Neuronal stem cell (in vitro differentiated cells): ENCODE data around the gene IFT74.
A peak's percentile ranks its signal among the peaks of the same experiment; 100 is the strongest.

ENCODE experiments used
- DNase-seq: peaks from one replicate; pipeline ENCODE4 v3.0.0-alpha.2; 2013; ENCODE audit warnings: low spot score
- H2AFZ ChIP-seq: one replicate; pipeline ENCODE4 v1.6.1; 2013; ENCODE audit warnings: mild to moderate bottlenecking, low read length, inconsistent platforms
- H2AK5ac ChIP-seq: 2 replicates; pipeline ENCODE4 v1.6.1; 2013; ENCODE audit warnings: low read depth, mild to moderate bottlenecking, inconsistent platforms, low read length, moderate library complexity, mixed read lengths
- H2BK120ac ChIP-seq: 2 replicates; pipeline ENCODE4 v1.6.1; 2013; ENCODE audit warnings: low read depth, mild to moderate bottlenecking, inconsistent platforms, low read length, moderate library complexity, mixed read lengths
- H2BK12ac ChIP-seq: one replicate; pipeline ENCODE4 v1.6.1; 2013; ENCODE audit warnings: low read length, inconsistent platforms
- H2BK15ac ChIP-seq: 2 replicates; pipeline ENCODE4 v1.6.1; 2013; ENCODE audit warnings: mild to moderate bottlenecking, low read length, inconsistent platforms, mixed read lengths
- H2BK5ac ChIP-seq: one replicate; pipeline ENCODE4 v1.6.1; 2013; ENCODE audit warnings: inconsistent platforms, mild to moderate bottlenecking, low read length, moderate library complexity
- H3K14ac ChIP-seq: one replicate; pipeline ENCODE4 v1.6.1; 2013; ENCODE audit warnings: low read length, inconsistent platforms
- H3K18ac ChIP-seq: 2 replicates; pipeline ENCODE4 v1.6.1; 2013; ENCODE audit warnings: low read length, inconsistent platforms
- H3K23ac ChIP-seq: 2 replicates; pipeline ENCODE4 v1.6.1; 2013; ENCODE audit warnings: low read depth, mild to moderate bottlenecking, mixed read lengths, low read length, inconsistent platforms; ENCODE audit not compliant: poor library complexity
- H3K27ac ChIP-seq: replicated peaks from 3 replicates; pipeline ENCODE4 v1.5.1; 2013; ENCODE audit warnings: low read length, inconsistent platforms
- H3K27me3 ChIP-seq, 3 experiments: 2 replicates each; pipeline ENCODE4 v1.6.1; 2013; ENCODE audit warnings: low read length in 3 of 3, mild to moderate bottlenecking in 2 of 3, inconsistent platforms in 1 of 3, low read depth in 1 of 3, mixed read lengths in 1 of 3, moderate library complexity in 1 of 3; ENCODE audit not compliant: control insufficient read depth in 3 of 3, insufficient read depth in 3 of 3
- H3K36me3 ChIP-seq, 2 donors: replicated peaks in 1 of 2; 2 replicates each; pipeline ENCODE4 v1.6.1; 2013; ENCODE audit warnings: low read length in 2 of 2; ENCODE audit not compliant: control insufficient read depth in 2 of 2, insufficient read depth in 2 of 2
- H3K4ac ChIP-seq: 2 replicates; pipeline ENCODE4 v1.6.1; 2013; ENCODE audit warnings: inconsistent platforms, mild to moderate bottlenecking, low read length, moderate library complexity
- H3K4me1 ChIP-seq, 2 donors: 1 replicate in 1 of 2; 2 replicates in 1 of 2; pipeline ENCODE4 v1.6.1; 2013; ENCODE audit warnings: low read length in 2 of 2, low read depth in 1 of 2; ENCODE audit not compliant: control insufficient read depth in 2 of 2, insufficient read depth in 1 of 2
- H3K4me2 ChIP-seq: one replicate; pipeline ENCODE4 v1.6.1; 2013; ENCODE audit warnings: mild to moderate bottlenecking, low read length, inconsistent platforms; ENCODE audit not compliant: insufficient read depth, poor library complexity, severe bottlenecking
- H3K4me3 ChIP-seq, 2 donors: 2 replicates each; pipeline ENCODE4 v1.5.1; 2013; ENCODE audit warnings: low read length in 2 of 2, mild to moderate bottlenecking in 2 of 2, inconsistent platforms in 1 of 2, moderate library complexity in 1 of 2
- H3K79me1 ChIP-seq: one replicate; pipeline ENCODE4 v1.6.1; 2013; ENCODE audit warnings: low read depth, mild to moderate bottlenecking, inconsistent platforms, low read length, moderate library complexity
- H3K9ac ChIP-seq: one replicate; pipeline ENCODE4 v1.6.1; 2013; ENCODE audit warnings: mild to moderate bottlenecking, low read depth, low read length, inconsistent platforms; ENCODE audit not compliant: poor library complexity
- H3K9me3 ChIP-seq, 2 donors: replicated peaks in 1 of 2; 2 replicates each; pipeline versions ENCODE3 to v1.6.1; 2013; ENCODE audit warnings: low read length in 2 of 2, mild to moderate bottlenecking in 2 of 2, inconsistent platforms in 1 of 2, low read depth in 1 of 2, mixed read lengths in 1 of 2, moderate library complexity in 1 of 2; ENCODE audit not compliant: control insufficient read depth in 2 of 2, insufficient read depth in 1 of 2
- H4K8ac ChIP-seq: one replicate; pipeline ENCODE4 v1.6.1; 2013; ENCODE audit warnings: low read depth, mild to moderate bottlenecking, inconsistent platforms, low read length, moderate library complexity
- H4K91ac ChIP-seq: one replicate; pipeline ENCODE4 v1.6.1; 2013; ENCODE audit warnings: low read length, low read depth, mild to moderate bottlenecking, inconsistent platforms; ENCODE audit not compliant: poor library complexity
- WGBS, 2 donors: extraction: QIAGEN DNeasy Blood & Tissue Kit; methylation state at CpG; one replicate each; pipeline ENCODE4 v1.1.7; 2013; ENCODE audit warnings: missing lambda C conversion rate in 2 of 2, mixed read lengths in 1 of 2; ENCODE audit not compliant: insufficient read length in 2 of 2, insufficient replicate concordance in 1 of 2; ENCODE audit errors: extremely low coverage in 2 of 2; 5-methylcytosine and 5-hydroxymethylcytosine counted together

The IFT74 gene

DNA sequence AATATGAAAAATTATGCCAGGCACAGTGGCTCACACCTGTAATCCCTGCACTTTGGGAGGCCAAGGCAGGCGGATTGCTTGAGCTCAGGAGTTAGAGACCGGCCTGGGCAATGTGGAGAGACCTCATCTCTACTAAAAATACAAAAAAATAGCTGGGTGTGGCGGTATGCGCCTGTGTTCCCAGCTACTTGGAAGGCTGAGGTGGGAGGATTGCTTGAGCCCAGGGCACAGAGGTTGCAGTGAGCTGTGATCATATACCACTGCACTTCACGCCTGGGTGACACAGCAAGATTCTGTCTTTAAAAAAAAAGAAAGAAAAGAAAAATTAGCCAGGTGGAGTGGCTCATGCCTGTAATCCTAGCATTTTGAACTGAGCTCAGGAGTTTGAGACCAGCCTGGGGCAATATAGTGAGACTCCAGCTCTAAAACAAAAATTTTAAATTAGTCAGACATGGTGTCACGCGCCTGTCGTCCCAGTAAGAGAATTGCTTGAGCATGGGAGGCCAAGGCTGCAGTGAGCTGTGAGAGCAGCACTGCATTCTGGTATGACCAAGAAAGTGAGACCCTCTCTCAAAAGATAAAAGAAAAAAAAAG is 27.2 kb upstream of the IFT74 start:
- Histone ChIP-seq H3K18ac (no peak overlapping the region), H3K4me2 (no peak overlapping the region), H2AK5ac (no peak overlapping the region), H4K91ac (no peak overlapping the region), H2AFZ (no peak overlapping the region), H3K14ac (no peak overlapping the region), H2BK15ac (no peak overlapping the region), H3K9me3 (no peaks in the 10 kb centered on the region), H3K23ac (no peak overlapping the region), H3K27me3 (no peaks in the 10 kb centered on the region), H4K8ac (no peak overlapping the region), H2BK5ac (no peak overlapping the region), H3K79me1 (peaks cover 2% of the 10 kb centered on the region), H3K36me3 (peaks cover 7 to 79% of the 10 kb centered on the region in 2 donors), H2BK120ac (no peak overlapping the region), H3K9ac (no peak overlapping the region), H3K4ac (no peak overlapping the region), H3K27ac (no peak overlapping the region), H3K4me1 (no peaks in the 10 kb centered on the region), H3K4me3 (no peak overlapping the region), H2BK12ac (no peak overlapping the region)
- no peak for DNase-seq
- WGBS, 2 donors = no CpG with 5 or more reads among the region's 8 CpGs

GRCh38 chr9:26935847-26936246 is 20.4 kb upstream of the IFT74 start:
- H2BK15ac ChIP-seq = no peak overlapping the region
- no peak overlapping the region for H3K9ac ChIP-seq
- H3K27ac ChIP-seq = no peak overlapping the region
- H3K4me3 ChIP-seq = no peak overlapping the region
- peaks cover 3 to 6% of the 10 kb centered on the region in 2 donors for H3K9me3 ChIP-seq
- H3K4ac ChIP-seq = no peak overlapping the region
- no peak overlapping the region for H3K14ac ChIP-seq
- no peak overlapping the region for H2BK12ac ChIP-seq
- DNase-seq = no peak
- peaks cover 0 to 2% of the 10 kb centered on the region in 2 donors for H3K4me1 ChIP-seq
- no peak overlapping the region for H2AK5ac ChIP-seq
- H2BK120ac ChIP-seq = no peak overlapping the region
- no peak overlapping the region for H4K8ac ChIP-seq
- H3K18ac ChIP-seq = no peak overlapping the region
- no peak overlapping the region for H3K4me2 ChIP-seq
- no peaks in the 10 kb centered on the region for H3K27me3 ChIP-seq
- H3K36me3 ChIP-seq = peaks cover 0 to 30% of the 10 kb centered on the region in 2 donors
- H4K91ac ChIP-seq = no peak overlapping the region
- no peaks in the 10 kb centered on the region for H3K79me1 ChIP-seq
- no peak overlapping the region for H2BK5ac ChIP-seq
- H3K23ac ChIP-seq = no peak overlapping the region
- no peak overlapping the region for H2AFZ ChIP-seq

- no peak overlapping the region for H3K18ac ChIP-seq
- no CpG with 5 or more reads among the region's 3 CpGs for WGBS, 2 donors
- peaks cover 3 to 6% of the 10 kb centered on the region in 2 donors for H3K9me3 ChIP-seq
- H4K91ac ChIP-seq = no peak overlapping the region
- no peak overlapping the region for H2AK5ac ChIP-seq
- no peak overlapping the region for H3K14ac ChIP-seq
- no peak overlapping the region for H2BK120ac ChIP-seq
- H3K27ac ChIP-seq = no peak overlapping the region
- H3K79me1 ChIP-seq = no peaks in the 10 kb centered on the region
- no peak for DNase-seq
- H3K23ac ChIP-seq = no peak overlapping the region
- no peak overlapping the region for H2BK5ac ChIP-seq
- no peak overlapping the region for H2BK12ac ChIP-seq
- H3K9ac ChIP-seq = no peak overlapping the region
- H2BK15ac ChIP-seq = no peak overlapping the region
- peaks cover 0 to 2% of the 10 kb centered on the region in 2 donors for H3K4me1 ChIP-seq
- H3K4me3 ChIP-seq = peak overlapping the region in 1 of 2 donors; percentile 41
- no peak overlapping the region for H3K4ac ChIP-seq
- H3K36me3 ChIP-seq = peaks cover 0 to 14% of the 10 kb centered on the region in 2 donors
- H4K8ac ChIP-seq = no peak overlapping the region
- H3K27me3 ChIP-seq = no peaks in the 10 kb centered on the region
- H2AFZ ChIP-seq = no peak overlapping the region
- no peak overlapping the region for H3K4me2 ChIP-seq
These were observed 18.3 kb upstream of the IFT74 start for GRCh38 chr9:26937816-26938371.

DNA sequence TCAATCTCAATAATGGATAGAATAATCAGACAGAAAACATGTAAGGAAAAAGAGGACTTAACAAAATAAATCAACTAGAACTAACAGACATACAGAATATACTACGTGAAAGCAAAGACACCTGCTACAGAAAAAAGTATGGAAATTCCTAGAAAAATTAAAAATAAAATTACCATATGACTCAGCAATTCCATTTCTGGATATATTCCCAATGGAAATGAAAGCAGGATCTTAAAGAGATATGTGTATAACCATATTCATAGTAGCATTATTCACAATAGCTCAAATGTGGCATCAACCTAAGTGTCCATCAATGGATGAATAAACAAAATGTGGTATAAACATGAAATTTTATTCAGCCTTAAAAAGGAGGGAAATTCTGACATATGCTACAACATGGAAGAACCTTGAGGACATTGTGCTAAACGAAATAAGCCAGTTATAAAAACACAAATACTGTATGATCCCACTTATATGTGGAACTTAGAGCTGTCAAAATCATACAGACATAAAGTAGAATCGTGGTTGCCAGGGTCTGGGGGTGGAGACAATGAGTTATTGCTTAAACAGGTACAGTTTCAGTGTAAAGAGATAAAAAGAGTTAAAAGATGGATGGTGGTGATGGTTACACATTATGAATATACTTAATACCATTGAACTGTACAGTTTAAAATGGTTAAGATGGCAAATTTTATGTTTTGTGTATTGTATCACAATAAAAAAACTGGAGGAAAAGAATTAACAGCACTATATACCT is 16.1 kb upstream of the IFT74 start:
- no CpG with 5 or more reads among the region's 3 CpGs for WGBS, 2 donors
- Histone ChIP-seq H3K4me1 (peaks cover 0 to 2% of the 10 kb centered on the region in 2 donors), H2BK120ac (no peak overlapping the region), H2AK5ac (no peak overlapping the region), H2BK5ac (no peak overlapping the region), H3K4me3 (no peak overlapping the region), H3K9me3 (peaks cover 3 to 6% of the 10 kb centered on the region in 2 donors), H3K4me2 (no peak overlapping the region), H2BK12ac (no peak overlapping the region), H3K4ac (no peak overlapping the region), H3K27ac (no peak overlapping the region), H4K91ac (no peak overlapping the region), H2BK15ac (no peak overlapping the region), H4K8ac (no peak overlapping the region), H3K27me3 (no peaks in the 10 kb centered on the region), H2AFZ (no peak overlapping the region), H3K79me1 (no peaks in the 10 kb centered on the region), H3K36me3 (peaks cover 0 to 20% of the 10 kb centered on the region in 2 donors), H3K23ac (no peak overlapping the region), H3K18ac (no peak overlapping the region), H3K14ac (no peak overlapping the region), H3K9ac (no peak overlapping the region)
- no peak for DNase-seq
